Suppressor macrophage (primary cell): ENCODE measurements around the gene PLOD3.
"Not testable (repeated sequence)": the region's sequence is repeated elsewhere in the genome, so short reads cannot be mapped to it uniquely, and the experiment has no call there.

Experiments
- DNase-seq, 4 experiments: peaks; one replicate each; pipeline ENCODE4 v3.0.0-alpha.2; 2020 to 2022
- total RNA-seq, 17 experiments: gene quantifications; one replicate each; lab custom pipeline; 2026; ENCODE audit warnings: mixed read lengths in 6 of 17, inconsistent platforms in 3 of 17; lab: John Stamatoyannopoulos, UW

Gene PLOD3, protein sequence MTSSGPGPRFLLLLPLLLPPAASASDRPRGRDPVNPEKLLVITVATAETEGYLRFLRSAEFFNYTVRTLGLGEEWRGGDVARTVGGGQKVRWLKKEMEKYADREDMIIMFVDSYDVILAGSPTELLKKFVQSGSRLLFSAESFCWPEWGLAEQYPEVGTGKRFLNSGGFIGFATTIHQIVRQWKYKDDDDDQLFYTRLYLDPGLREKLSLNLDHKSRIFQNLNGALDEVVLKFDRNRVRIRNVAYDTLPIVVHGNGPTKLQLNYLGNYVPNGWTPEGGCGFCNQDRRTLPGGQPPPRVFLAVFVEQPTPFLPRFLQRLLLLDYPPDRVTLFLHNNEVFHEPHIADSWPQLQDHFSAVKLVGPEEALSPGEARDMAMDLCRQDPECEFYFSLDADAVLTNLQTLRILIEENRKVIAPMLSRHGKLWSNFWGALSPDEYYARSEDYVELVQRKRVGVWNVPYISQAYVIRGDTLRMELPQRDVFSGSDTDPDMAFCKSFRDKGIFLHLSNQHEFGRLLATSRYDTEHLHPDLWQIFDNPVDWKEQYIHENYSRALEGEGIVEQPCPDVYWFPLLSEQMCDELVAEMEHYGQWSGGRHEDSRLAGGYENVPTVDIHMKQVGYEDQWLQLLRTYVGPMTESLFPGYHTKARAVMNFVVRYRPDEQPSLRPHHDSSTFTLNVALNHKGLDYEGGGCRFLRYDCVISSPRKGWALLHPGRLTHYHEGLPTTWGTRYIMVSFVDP
- total RNA-seq, result 71.2 to 161 (median 95.4) reads per million in 17 experiments

DNA sequence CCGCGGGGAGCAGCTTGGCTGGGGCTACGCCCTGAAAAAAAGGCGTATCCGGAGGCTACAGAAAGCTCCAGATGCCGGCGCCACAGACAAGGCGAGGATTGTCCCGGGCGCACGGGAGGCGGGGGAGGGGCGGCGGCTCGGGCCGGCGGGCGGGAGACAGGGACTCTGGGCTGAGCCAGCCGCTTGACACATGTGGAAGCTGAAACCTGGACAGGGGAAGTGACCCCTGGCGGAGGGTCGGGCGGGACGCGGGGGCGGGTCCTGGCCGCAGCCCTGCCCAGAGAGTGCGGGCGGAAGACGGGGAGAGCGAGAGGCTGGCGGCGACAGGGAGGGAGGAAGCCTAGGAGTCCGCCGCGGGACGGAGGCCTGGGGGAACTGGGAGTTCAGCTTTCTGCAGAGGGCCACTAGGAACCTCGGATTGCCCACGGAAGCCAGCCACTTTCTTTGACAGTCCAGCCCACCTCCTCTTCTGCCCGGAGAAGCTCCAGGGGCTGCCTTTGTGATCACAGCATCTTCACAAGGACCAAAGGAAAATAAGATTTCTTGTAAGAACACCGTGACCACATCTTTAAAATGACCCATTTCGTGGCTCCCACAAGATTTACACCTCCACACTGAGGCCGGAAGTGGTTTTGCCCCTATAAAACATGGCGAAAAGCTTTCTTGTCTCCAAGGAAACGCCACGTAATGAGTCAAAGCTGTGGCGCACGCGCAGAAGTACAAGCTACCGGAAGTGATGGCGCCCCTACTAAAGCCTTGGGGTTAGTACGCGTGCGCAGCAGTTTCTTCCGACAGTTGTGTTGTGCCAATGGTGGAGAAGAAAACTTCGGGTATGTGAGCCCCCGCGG is at the start of gene PLOD3, which contains the start of gene ZNHIT1:
Gene PLOD3 (minus strand): TSS at position 194 of the 848 bp plus-strand sequence. CDS start 307 bp downstream, outside the sequence.
Gene ZNHIT1 (plus strand): TSS at position 778 of the 848 bp plus-strand sequence. CDS start 31 bp downstream, at position 809.
- DNase-seq, result peak; percentile 98 to 100 (median 100)

DNA sequence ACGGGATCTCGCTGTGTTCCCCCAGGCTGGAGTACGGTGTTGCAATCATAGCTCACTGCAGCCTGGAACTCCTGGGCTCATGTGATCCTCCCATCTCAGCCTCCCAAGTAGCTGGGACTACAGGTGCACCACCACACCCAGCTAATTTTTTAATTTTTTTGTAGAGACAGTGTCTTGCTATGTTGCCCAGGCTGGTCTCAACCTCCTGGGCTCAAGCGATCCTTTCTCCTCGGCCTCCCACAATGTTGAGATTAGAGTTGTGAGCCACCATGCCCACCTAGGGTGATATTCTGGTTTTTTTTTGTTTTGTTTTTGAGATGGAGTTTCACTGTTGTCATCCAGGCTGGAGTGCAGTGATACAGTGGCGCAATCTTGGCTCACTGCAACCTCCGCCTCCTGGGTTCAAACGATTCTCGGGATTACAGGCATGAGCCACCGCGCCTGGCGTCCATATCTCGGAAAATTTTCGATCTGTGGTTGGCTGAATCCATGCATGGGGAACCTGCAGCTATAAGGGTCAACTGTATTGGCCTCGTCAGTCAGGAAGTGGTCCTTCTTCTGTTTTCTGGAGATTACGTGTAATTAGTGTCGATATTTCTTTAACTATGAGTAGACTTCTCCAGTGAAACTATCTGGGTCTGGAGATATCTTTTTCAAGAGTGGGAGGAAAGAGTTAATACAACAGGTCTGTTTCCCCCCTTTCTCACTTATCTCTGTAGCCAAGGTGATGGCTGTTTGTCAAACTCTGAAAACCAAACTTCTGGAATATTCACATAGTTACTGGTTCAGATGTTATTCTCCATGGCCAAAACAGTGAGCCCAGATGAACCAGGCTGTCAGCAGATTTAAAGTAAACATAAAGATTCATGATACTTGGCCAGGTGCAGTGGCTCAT is 48.5 kb upstream of the PLOD3 start:
- DNase-seq, result no peak

DNA sequence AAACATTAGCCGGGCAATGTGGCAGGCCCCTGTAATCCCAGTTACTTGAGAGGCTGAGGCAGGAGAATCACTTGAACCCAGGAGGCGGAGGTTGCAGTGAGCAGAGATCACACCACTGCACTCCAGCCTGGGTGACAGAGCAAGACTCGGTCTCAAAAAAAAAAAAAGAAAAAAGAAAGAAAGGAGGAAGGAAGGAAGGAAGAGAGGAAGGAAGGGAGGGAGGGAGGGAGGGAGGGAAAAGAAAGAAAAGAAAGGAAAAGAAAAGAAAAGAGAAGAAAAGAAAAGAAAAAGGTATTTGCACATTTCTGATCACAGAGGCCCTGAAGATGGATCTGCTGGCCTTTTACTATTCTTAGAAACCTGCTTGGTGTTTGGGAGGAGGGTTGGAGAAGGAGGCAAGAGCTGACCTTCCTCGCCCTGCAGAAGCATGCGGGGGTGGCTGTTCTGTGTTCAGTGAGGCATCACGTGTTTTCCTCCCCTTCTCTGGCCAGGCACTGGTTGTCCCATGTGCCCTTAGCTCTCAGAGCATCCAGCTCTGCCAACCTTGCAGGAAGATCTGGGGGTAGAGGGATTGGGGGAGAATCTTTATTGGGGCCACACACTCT is 46.8 kb upstream of the PLOD3 start:
- peak; percentile 50 to 73 (median 62) for DNase-seq

DNA sequence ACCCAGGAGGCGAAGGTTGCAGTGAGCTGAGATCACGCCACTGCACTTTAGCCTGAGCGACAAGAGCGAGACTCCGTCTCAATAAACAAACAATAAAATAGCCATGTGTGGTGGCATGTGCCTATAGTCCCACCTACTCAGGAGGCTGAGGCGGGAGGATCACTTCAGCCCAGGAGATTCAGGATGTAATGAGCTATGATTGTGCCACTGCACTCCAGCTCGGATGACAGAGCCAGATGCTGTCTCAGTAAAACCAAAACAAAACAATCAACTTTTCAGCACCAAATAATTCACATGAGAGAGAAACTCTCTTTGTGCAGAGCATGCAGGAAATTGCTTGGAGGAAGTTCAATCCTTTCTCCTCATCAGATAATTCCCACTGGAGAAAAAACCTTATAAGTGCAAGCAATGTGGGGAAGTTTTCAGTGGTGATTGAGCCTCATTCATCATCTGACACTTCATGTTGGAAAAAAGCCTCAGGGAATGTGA is 40.9 kb upstream of the PLOD3 start:
- no peak for DNase-seq

DNA sequence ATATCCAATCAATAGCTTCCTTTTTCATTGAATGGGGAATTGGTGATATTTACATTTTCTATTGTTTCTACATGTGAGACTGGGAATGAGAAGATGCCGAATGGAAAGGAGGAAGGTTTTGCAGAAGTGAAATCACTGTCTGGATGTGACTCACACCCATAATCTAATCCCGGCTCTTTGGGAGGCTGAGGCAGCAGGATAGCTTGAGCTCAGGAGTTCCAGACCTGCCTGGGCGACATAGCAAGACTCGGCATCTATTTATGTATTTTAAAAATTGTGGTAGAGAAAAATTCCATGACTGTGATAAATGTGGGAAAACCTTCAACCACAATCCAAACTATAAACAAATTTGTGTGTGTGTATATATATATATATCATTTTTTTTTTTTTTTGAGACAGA is 38.4 kb upstream of the PLOD3 start:
- DNase-seq, result peak in 3 of 4 experiments; percentile 11 to 47 (median 37)

DNA sequence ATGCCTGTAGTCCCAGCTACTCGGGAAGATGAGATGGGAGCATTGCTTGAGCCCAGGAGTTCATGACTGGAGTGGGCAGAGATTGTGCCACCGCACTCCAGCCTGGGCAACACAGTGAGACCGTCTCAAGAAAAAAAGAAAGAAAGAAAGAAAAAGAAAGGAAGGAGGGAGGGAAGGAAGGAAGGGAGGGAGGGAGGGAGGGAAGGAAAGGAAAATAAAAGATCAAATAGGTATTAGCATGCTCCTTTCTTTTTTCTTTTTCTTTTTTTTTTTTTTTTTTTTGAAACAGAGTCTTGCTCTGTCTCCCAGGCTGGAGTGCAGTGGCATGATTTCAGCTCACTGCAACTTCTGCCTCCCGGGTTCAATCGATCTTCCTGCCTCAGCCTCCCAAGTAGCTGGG is 35.8 kb upstream of the PLOD3 start:
- not testable (repeated sequence) for DNase-seq

DNA sequence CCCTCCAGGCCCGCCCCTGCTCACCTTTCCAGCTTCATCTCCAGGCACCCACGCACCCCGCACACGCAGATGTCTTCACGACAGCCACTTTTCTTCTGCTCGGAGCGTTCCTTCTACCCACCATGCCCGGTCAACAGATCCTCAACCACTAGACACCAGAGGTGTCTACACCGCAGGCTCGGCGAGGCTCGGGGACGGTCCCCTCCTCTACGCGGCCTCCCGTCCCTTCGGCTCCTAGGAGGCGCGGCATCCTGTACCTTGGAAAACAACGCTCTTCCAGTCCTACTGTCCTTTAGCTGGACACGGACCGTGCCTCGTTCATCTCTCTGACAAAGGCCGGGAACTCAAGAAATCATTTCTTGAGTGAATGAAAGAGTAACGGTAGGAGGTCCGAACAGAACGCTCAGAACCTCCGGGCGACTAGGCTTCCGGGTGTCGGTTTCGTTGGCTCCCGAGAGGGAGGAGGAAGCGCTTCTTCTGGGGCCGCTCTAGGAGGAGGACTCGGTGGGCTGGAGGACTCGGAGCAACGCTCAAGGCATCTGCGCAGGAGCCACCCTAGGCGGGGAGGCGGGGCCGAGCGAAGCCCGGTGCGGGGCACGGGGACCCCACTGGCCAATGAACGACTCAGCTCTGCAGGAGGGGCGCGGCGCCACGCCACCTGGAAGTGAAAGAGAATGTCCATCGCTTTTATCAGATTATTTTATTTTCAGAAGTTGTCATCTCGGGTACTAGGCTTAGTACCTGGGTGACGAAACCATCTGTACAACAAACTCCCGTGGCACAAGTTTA is 34.7 kb upstream of the PLOD3 start:
- peak; percentile 98 to 100 (median 99) for DNase-seq

DNA sequence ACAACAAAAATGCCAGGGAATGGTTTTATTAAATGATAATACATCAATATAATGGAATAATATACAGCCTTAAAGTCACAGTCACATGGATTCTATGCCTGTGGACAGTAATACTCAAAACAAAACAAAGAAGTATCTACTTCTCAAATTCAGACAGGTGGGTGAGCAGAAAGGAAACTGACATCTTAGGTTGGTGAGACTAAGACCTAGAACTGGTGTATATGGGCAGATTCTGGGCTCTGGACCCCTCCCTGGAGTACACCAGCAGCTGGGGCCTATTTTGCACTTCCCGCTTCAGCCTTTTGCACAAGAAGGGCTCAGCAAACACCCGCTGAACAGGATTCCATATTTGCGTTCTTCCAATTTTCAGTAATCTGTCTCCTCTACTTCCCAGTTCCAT is 32.9 kb upstream of the PLOD3 start:
- DNase-seq, result no peak

DNA sequence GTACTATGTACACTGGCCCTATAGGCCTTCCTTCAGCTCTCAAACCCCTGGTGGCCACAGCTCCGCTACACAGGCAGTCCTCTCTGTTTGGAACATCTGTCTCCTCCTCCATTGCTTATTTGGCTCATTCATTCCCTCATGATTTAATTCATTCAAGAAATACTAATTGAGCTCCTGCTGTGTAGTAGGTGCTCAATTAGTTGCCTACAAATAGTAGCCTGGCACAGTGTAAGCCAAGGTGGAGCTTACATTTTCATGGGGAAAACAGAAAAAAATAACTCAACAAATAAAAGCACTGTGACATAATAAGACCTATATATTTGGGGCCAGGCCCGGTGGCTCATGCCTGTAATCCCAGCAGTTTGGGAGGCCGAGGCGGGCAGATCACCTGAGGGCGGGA is 30.9 kb upstream of the PLOD3 start:
- DNase-seq, result no peak

DNA sequence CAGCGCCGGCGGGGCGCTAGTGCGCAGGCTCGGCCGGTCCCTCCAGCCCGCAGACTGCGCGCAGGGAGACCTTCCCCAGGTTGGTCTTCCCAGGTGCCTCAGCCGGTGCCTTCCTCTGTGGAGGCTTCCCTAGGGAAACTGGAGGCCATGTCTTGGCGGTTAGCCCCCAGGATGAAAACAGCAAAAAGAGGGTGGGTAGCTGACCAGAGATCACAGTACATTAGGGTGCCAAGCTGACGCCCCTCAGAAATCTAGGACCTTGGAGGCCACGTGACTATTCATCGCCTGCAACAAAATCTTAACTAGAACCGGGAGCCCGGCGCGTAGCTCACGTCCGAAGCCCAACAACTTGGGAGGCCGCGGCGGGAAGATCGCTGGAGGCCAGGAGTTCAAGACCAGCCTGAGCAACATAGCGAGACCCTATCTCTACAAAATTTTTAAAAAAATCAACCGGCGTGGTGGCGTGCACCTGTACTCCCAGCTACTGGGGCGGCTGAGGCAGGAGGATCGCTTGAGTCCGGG is 27.8 kb upstream of the PLOD3 start:
- no peak for DNase-seq

DNA sequence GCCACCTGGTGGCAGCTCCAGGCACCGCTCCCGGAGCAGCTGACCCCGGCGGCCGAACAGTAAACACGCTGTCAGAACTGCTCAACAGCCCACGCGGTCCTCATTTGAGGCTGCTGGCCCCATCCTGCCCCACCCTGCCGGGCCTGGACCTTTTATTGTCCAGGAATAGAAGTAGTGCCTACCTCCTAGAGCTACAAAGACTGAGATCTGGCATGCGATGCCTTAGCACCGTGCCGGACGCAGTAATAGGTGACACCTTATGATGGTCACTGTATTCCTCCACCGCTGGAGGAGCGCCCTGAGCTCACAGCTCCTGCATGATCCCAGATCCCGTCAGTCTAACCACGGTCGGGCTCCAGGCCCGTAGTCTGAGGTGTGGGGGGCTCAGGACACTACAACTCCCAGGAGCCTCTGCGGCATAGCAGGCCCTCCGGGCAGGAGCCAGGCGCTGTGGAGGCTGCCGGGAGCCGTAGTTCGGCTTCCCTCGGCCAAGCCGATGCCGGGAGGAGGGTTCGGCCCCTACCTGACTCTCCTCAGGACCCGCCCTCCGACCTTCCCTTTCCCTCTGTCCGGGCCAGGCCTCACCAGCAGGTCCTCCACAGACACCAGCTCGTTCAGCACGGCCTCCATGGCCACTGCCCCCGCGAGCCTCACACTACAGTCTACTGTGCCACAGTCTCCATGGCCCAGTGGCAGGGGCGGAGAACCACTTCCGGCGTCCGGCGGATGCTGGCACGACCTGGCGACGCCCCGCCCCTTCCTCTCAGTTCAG is 27.2 kb upstream of the PLOD3 start, which contains the start of gene FIS1:
Gene FIS1 (minus strand): TSS at position 707 of the 772 bp plus-strand sequence. CDS start 77 bp downstream, at position 630.
- DNase-seq, result peak; percentile 91 to 96 (median 94)

DNA sequence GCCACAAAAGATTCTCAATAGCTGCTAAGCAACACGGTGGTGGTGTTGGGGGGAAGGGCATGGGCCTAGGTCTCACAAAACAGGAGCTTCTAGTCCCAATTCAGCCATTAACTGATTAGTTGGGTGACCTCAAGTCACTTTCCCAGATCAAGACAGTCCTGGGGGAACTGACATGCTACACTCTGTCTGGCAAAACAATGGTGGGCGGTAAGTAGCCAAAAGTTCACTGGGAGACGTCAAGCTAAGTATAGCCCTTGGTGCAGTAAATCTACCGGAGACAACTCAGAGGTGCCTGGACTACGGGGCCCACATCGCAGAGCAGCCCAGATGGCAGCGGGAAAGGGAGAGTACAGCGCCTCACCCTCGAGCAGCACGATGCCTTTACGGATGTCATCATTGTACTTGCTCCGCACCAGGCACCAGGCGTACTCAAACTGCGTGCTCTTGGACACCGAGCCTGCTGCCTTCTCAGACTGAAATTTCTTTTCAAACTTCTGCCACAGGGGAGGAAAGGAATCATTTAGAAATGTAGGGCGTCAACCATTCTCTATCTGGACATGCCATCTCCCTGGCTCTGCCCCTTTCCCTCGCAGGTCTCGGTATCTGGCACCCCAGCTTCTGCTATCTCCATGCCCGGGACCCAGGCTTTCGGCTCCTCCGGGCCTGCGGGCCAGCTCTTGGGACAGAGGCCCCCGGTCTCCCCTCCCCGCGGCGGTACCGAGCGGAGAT is 26.4 kb upstream of the PLOD3 start:
- DNase-seq, result peak; percentile 19 to 60 (median 48)

DNA sequence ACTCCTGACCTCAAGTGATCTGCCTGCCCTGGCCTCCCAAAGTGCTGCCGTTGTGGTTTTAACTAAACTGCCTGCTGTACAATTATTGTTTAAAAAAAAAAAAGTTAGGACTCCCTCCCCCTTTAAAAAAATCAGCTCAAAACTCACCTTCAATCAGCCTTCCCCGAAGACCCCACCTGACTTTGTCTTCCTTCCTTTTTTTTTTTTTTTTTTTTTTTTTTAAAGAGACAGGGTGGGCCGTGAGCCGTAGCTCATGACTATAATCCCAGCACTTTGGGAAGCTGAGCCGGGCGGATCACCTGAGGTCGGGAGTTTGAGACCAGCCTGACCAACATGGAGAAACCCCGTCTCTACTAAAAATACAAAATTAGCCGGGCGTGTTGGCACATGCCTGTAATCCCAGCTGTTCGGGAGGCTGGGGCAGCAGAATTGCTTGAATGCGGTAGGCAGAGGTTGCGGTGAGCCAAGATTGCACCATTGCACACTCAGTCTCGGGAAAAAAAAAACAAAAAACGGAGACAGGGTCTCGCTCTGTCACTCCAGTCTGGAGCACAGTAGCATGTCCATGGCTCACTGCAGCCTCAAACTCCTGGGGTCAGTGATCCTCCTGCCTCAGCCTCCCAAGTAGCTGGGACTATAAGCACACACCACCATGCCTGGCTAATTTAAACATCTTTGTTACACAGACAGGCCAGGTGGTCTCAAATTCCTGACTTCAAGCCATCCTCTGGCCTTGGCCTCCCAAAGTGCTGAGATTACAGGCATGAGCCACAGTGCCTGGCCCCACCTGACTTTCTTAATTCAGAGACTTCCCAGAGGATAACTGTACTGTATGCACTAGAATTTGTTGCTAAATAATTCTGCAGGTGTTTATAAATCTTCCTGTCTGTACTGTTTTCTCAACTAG is 24.3 kb upstream of the PLOD3 start:
- no peak for DNase-seq

DNA sequence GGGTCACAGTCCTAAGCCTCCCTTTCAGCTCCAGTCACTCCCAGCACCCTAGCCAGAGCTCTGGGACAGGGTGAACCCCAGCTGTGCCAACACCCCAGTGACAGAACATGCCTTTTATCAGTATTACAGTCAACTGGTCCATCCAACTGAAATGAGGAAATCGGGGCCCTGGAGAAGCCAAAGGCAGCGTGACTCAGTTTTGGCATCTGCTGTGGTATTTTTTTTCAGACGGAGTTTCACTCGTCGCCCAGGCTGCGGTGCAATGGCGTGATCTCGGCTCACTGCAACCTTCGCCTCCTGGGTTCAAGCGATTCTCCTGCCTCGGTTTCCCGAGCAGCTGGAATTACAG is 23.6 kb upstream of the PLOD3 start:
- DNase-seq, result peak; percentile 68 to 84 (median 76)

DNA sequence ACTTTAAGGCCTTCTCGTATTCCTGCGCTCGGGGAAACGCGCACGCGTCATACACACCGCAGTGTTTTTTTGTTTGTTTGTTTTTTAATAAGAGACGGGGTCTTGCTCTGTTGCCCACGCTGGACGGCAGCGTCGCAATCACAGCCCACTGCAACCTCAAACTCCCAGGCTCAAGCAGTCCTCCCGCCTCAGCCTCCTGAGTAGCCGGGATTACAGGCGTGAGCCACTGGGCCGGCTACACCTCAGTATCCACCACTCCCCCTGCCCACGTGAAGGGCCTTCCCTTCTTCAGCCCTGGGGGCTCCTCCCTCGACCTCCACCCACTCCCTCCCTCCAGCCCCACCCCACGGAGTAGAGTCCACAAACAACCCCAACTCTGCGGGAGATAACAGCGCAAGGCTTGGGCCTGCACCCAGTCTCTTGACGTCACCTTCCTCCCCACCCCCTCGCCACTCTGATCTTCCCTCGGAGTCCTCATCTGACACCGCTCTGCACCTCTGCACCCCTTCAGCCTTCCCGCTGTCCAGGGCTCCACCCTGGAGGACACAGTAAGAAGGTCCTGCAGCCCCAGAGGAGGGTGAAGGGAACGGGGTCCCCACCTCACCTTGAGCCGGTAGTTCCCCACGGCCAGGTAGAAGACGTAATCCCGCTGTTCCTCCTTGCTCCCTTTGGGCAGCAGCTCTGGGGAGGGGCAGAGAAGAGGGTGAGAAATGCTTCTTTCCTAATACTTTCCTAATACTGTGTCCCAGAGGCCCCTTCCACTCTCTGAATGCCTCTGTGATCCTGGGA is 23.0 kb upstream of the PLOD3 start:
- DNase-seq, result no peak

DNA sequence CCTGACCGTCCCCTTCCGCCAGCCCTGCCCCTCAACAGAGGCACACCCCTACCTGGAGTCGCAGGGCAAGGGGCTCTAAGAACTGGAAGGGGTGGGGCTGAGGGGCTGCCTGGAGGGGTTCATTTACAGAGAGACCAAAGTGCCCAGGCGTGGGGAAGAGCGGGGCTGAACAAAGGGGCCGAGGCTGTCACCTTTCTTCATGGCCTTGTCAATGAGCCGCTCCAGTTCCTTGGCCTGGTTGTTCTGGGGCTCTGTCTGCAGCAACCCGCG is 22.5 kb upstream of the PLOD3 start:
- no peak for DNase-seq
